K562 (cell line): ENCODE measurements around the gene TRIM14. TPM values are rescaled to one million over a fixed set of nuclear protein-coding genes. Genes with fewer than 3 reads are reported as not detected.

Experiments
- ATAC-seq: fragments of 200-7000 bp; cut with Tn5 transposase; 3 replicates; pipeline ENCODE4 v1.9.1; 2020; ENCODE audit warnings: moderate library complexity
- BruUV-seq: library from RNA; stranded (reverse); fragments of 400-500 nt; replicated peaks from 2 replicates; lab custom pipeline; 2021; lab: Mats Ljungman, UMichigan
- CTCF ChIA-PET: fragments of 300-600 bp; formaldehyde crosslinking; extraction: SDS; loops from one replicate; lab custom pipeline; 2021; ENCODE audit warnings: low intra/inter-chr PET ratio; lab: Yijun Ruan, JAX
- POLR2A ChIA-PET: fragments of 300-600, 350-650 bp; sonication (Branson Sonifier 250); formaldehyde crosslinking; extraction: SDS; loops from one replicate; lab custom pipeline; 2021; ENCODE audit warnings: antibody characterized with exemption, inconsistent platforms; lab: Yijun Ruan, JAX
- DNase-seq, 4 experiments: peaks; one replicate each; pipeline versions ENCODE4 v3.0.0 to v3.0.0-alpha.2; 2011 to 2018; ENCODE audit warnings: low spot score in 3 of 4, mixed read lengths in 3 of 4; ENCODE audit errors: extremely low read depth in 1 of 4
- FAIRE-seq: peaks from 2 replicates; lab custom pipeline; 2011; peaks lifted over from hg19 to GRCh38; lab: Jason Lieb, UNC
- H2AFZ ChIP-seq: 2 replicates; pipeline ENCODE4 v1.6.0; 2011; ENCODE audit warnings: low read depth, low read length, control low read depth, inconsistent platforms
- H3K27ac ChIP-seq: fragments of 200-600 bp; 3 replicates; pipeline ENCODE4 v1.8.0; 2011; ENCODE audit warnings: low read depth, mild to moderate bottlenecking, control low read depth, inconsistent platforms, low read length, moderate library complexity, mixed read lengths; ENCODE audit errors: extremely low read depth
- H3K27me3 ChIP-seq, 2 experiments: fragments of 300-600 bp in 1 of 2; 2 replicates in 1 of 2; 3 replicates in 1 of 2; pipeline versions ENCODE4 v1.6.0 to v1.8.0; 2011; ENCODE audit warnings: inconsistent platforms in 2 of 2, low read length in 2 of 2, mild to moderate bottlenecking in 1 of 2, mixed read lengths in 1 of 2, moderate library complexity in 1 of 2; ENCODE audit not compliant: control insufficient read depth in 2 of 2, insufficient read depth in 2 of 2
- H3K36me3 ChIP-seq: fragments of 300-600 bp; 3 replicates; pipeline ENCODE4 v1.8.0; 2011; ENCODE audit warnings: mild to moderate bottlenecking, low read length, inconsistent platforms; ENCODE audit not compliant: control insufficient read depth, insufficient read depth
- H3K4me1 ChIP-seq, 2 experiments: fragments of 200-600 bp in 1 of 2; replicated peaks in 1 of 2; 2 replicates in 1 of 2; 3 replicates in 1 of 2; pipeline versions ENCODE4 v1.5.1 to v1.8.0; 2011; ENCODE audit warnings: inconsistent platforms in 2 of 2, low read length in 2 of 2, mild to moderate bottlenecking in 1 of 2, mixed read lengths in 1 of 2, moderate library complexity in 1 of 2; ENCODE audit not compliant: control insufficient read depth in 2 of 2, insufficient read depth in 2 of 2
- H3K4me2 ChIP-seq: 2 replicates; pipeline ENCODE4 v1.6.1; 2011; ENCODE audit warnings: low read length, control low read depth, inconsistent platforms, mixed read lengths; ENCODE audit not compliant: insufficient read depth
- H3K4me3 ChIP-seq: fragments of 200-600 bp; sonication (generic), shearing (Covaris generic); 2 replicates; pipeline ENCODE4 v1.5.1; 2016; ENCODE audit warnings: control low read depth, inconsistent platforms
- H3K79me2 ChIP-seq: fragments of 200-600 bp; 3 replicates; pipeline ENCODE4 v1.8.0; 2011; ENCODE audit warnings: low read length, inconsistent platforms; ENCODE audit not compliant: control insufficient read depth, insufficient read depth
- H3K9ac ChIP-seq, 2 experiments: 2 replicates each; pipeline versions ENCODE4 v1.6.0 to v1.6.1; 2011; ENCODE audit warnings: low read depth in 2 of 2, low read length in 2 of 2, control low read depth in 1 of 2, inconsistent platforms in 1 of 2, mild to moderate bottlenecking in 1 of 2, mixed read lengths in 1 of 2; ENCODE audit not compliant: insufficient read depth in 1 of 2
- H3K9me1 ChIP-seq: one replicate; pipeline ENCODE4 v1.6.0; 2011; ENCODE audit warnings: inconsistent platforms, mild to moderate bottlenecking, low read length, moderate library complexity; ENCODE audit not compliant: control insufficient read depth, insufficient read depth
- H3K9me3 ChIP-seq: replicated peaks from 2 replicates; pipeline ENCODE4 v1.5.1; 2011; ENCODE audit warnings: low read depth, low read length, inconsistent platforms; ENCODE audit not compliant: control insufficient read depth, insufficient read depth
- H4K20me1 ChIP-seq: replicated peaks from 2 replicates; pipeline ENCODE4 v1.6.1; 2011; ENCODE audit warnings: low read length, inconsistent platforms, mixed read lengths; ENCODE audit not compliant: control insufficient read depth, insufficient read depth
- ASH1L ChIP-seq: fragments of 450-650 bp; IDR thresholded peaks from 2 replicates; pipeline ENCODE4 v1.6.1; 2018; ENCODE audit warnings: borderline replicate concordance, mild to moderate bottlenecking, low read depth; ENCODE audit not compliant: partially characterized antibody
- E2F6 ChIP-seq, 2 experiments: IDR thresholded peaks; 2 replicates each; pipeline ENCODE4 v1.6.1; 2011; ENCODE audit warnings: borderline replicate concordance in 1 of 2, control low read depth in 1 of 2, low read depth in 1 of 2, low read length in 1 of 2, mild to moderate bottlenecking in 1 of 2, mixed read lengths in 1 of 2, moderate library complexity in 1 of 2; ENCODE audit not compliant: insufficient read depth in 1 of 2, insufficient read length in 1 of 2, poor library complexity in 1 of 2, severe bottlenecking in 1 of 2; ENCODE audit errors: extremely low read depth in 1 of 2
- HMGN3 ChIP-seq: IDR thresholded peaks from 2 replicates; pipeline ENCODE4 v1.6.1; 2011; ENCODE audit warnings: borderline replicate concordance, low read depth, mild to moderate bottlenecking, mixed read lengths, low read length; ENCODE audit not compliant: insufficient read length; ENCODE audit errors: extremely low read depth
- ID3 ChIP-seq, 2 experiments: fragments of 250-450 bp in 1 of 2; fragments of 450-650 bp in 1 of 2; sonication (Bioruptor Pico) in 1 of 2; IDR thresholded peaks; 2 replicates each; pipeline versions ENCODE4 v1.6.1 to v1.8.0; 2016 to 2021; ENCODE audit warnings: mild to moderate bottlenecking in 2 of 2, moderate library complexity in 2 of 2, missing compliant biosample characterization in 1 of 2, missing genetic modification characterization in 1 of 2
- IFI16 ChIP-seq: fragments of 250-450 bp; sonication (Bioruptor Pico); IDR thresholded peaks from 2 replicates; pipeline ENCODE4 v2.1.2; 2022; ENCODE audit warnings: mild to moderate bottlenecking, inconsistent platforms
- ILK ChIP-seq: fragments of 450-650 bp; IDR thresholded peaks from 2 replicates; pipeline ENCODE4 v1.6.1; 2016; ENCODE audit warnings: missing genetic modification characterization, low read depth, mild to moderate bottlenecking, missing compliant biosample characterization, moderate library complexity, borderline replicate concordance
- L3MBTL2 ChIP-seq: fragments of 450-650 bp; IDR thresholded peaks from 2 replicates; pipeline ENCODE4 v1.6.1; 2016; ENCODE audit warnings: mild to moderate bottlenecking, moderate library complexity
- MAFF ChIP-seq: IDR thresholded peaks from 2 replicates; pipeline ENCODE4 v1.6.1; 2012; ENCODE audit warnings: low read length, improper control_type of control experiment
- OTX1 ChIP-seq: fragments of 450-650 bp; formaldehyde crosslinking; IDR thresholded peaks from 2 replicates; pipeline ENCODE4 v1.4.0; 2022; ENCODE audit warnings: mild to moderate bottlenecking
- RFX5 ChIP-seq: IDR thresholded peaks from 2 replicates; pipeline ENCODE4 v1.6.1; 2011; ENCODE audit warnings: low read depth, mild to moderate bottlenecking, improper control_type of control experiment, low read length
- RHOXF2B ChIP-seq: fragments of 250-450 bp; sonication (Bioruptor Pico); conservative IDR thresholded peaks from 2 replicates; pipeline ENCODE4 v1.5.1; 2021
- SMARCC2 ChIP-seq: fragments of 450-650 bp; IDR thresholded peaks from 2 replicates; pipeline ENCODE4 v1.6.1; 2017; ENCODE audit warnings: antibody characterized with exemption, moderate library complexity, mild to moderate bottlenecking, low read depth
- SRSF3 ChIP-seq: fragments of 200-400 bp; formaldehyde crosslinking; IDR thresholded peaks from 2 replicates; pipeline ENCODE4 v1.6.1; 2016; ENCODE audit warnings: mild to moderate bottlenecking, low read length, moderate library complexity; ENCODE audit not compliant: insufficient read depth
- SUPT5H ChIP-seq: fragments of 450-650 bp; IDR thresholded peaks from 2 replicates; pipeline ENCODE4 v1.6.1; 2016
- USF1 ChIP-seq: sonication (generic); formaldehyde crosslinking; IDR thresholded peaks from 2 replicates; pipeline ENCODE4 v1.9.0; 2022; ENCODE audit warnings: mild to moderate bottlenecking, missing genetic modification reagents
- ZKSCAN3 ChIP-seq: fragments of 250-450 bp; sonication (Bioruptor Pico); IDR thresholded peaks from 2 replicates; pipeline ENCODE4 v1.4.0; 2020
- ZNF134 ChIP-seq: fragments of 250-450 bp; sonication (Bioruptor Pico); conservative IDR thresholded peaks from 2 replicates; pipeline ENCODE4 v1.4.0; 2020
- WGBS: fragments of 100-300 bp; shearing (Covaris generic); methylation state at CpG from one replicate; pipeline ENCODE4 v1.1.6; 2016; ENCODE audit warnings: low coverage, mixed read lengths; ENCODE audit not compliant: insufficient coverage; ENCODE audit errors: missing lambda C conversion rate; 5-methylcytosine and 5-hydroxymethylcytosine counted together
- in situ Hi-C: fragments of 300-500 bp; cut with MboI; formaldehyde crosslinking; loops from 4 replicates; pipeline ENCODE4 v1.15.0; 2018; ENCODE audit warnings: inconsistent platforms, mixed read lengths
- intact Hi-C: fragments of 100-400 bp; cut with micrococcal nuclease; formaldehyde crosslinking; loops from 2 replicates; pipeline ENCODE4 v1.14.2; 2022
- polyA plus RNA-seq, 8 experiments: library from polyadenylated mRNA; depleted of rRNA in 4 of 8; stranded (reverse) in 5 of 8; unstranded in 3 of 8; fragments of >200 nt; fragmentation: Nextera tagmentation in 2 of 8; fragmentation: Illumina TruSeq in 1 of 8; extraction: Ambion mirVana in 2 of 8; extraction: Trizol in 1 of 8; gene quantifications; 2 replicates each; pipeline versions ENCODE4 v1.2.1 to v1.2.3, GENCODE V29; 2011 to 2014; ENCODE audit warnings: inconsistent platforms in 1 of 8, missing spikeins in 1 of 8
- total RNA-seq, 7 experiments: library from RNA; depleted of rRNA in 6 of 7; stranded (reverse); fragments of >200 nt in 6 of 7; fragmentation: Illumina TruSeq in 2 of 7; extraction: Trizol in 2 of 7; gene quantifications; 2 replicates each; pipeline versions ENCODE4 v1.2.1 to v1.2.3, GENCODE V29; 2011 to 2021; ENCODE audit warnings: low replicate concordance in 1 of 7

TRIM14 gene
- total and polyA plus RNA-seq, 9 of the 15 experiments (the other 6 are each of a cell fraction or from before 2014, with no cell fraction given), result 7.6 to 41.0 (median 17.9) TPM

GRCh38 chr9:98150164-98150563, 31.1 kb upstream of the TRIM14 start (continued):
- TF ChIP-seq SMARCC2 (no peak), ZNF134 (peak; percentile 61; the same call in 1 of the 2 replicates), HMGN3 (no peak), RHOXF2B (CRISPR knock-in tag) (no peak), E2F6 (IDR thresholded peaks at IDR 0.05; ENCODE audit: borderline replicate concordance in 1 of 2, extremely low read depth in 1 of 2, insufficient read depth in 1 of 2, insufficient read length in 1 of 2, low read depth in 1 of 2, low read length in 1 of 2, poor library complexity in 1 of 2, severe bottlenecking in 1 of 2) (peak in 1 of 2 experiments; percentile 46), OTX1 (CRISPR knock-in tag) (no peak), USF1 (CRISPR knock-in tag) (peak; percentile 50; the same call in 1 of the 2 replicates), L3MBTL2 (peak; percentile 36; the same call in 1 of the 2 replicates)

GRCh38 chr9:98149422-98149821, 30.4 kb upstream of the TRIM14 start:
- CTCF ChIA-PET, result no interaction called here
- H3K4me3 ChIP-seq, result no peak overlapping the region
- TF ChIP-seq IFI16 (CRISPR knock-in tag), result no peak
- no peak for TF ChIP-seq ILK (tag)
- TF ChIP-seq ASH1L, result no peak
- no peak for TF ChIP-seq ID3 (CRISPR knock-in tag; IDR thresholded peaks at IDR 0.05)
- no peak for TF ChIP-seq ID3 (tag; IDR thresholded peaks at IDR 0.05)
- no peak for TF ChIP-seq SRSF3
- TF ChIP-seq ZKSCAN3 (CRISPR knock-in tag), result no peak
- TF ChIP-seq SUPT5H, result no peak
- no peak for TF ChIP-seq MAFF
- no peak for TF ChIP-seq RFX5
- no peak for ATAC-seq
- intact Hi-C loops (no loop called here), in situ Hi-C loops (no loop called here)
- POLR2A ChIA-PET, result interaction anchor here (0.6 to 0.9 kb wide), 4 partner anchors 8 to 180 kb away, joined by 3 read pairs; no protein-coding TSS in a partner anchor
- 0 out of 5 replicates have a peak, but pooled peaks cover 0 to 2% of the 10 kb centered on the region in 2 experiments for H3K4me1 ChIP-seq
- peaks cover 23% of the 10 kb centered on the region; the same call in 2 of the 3 replicates for H3K36me3 ChIP-seq
- no peak overlapping the region for H3K4me2 ChIP-seq
- H4K20me1 ChIP-seq, result no peaks in the 10 kb centered on the region
- no peak overlapping the region for H2AFZ ChIP-seq
- WGBS, result 57% methylated on average over 3 of the region's 3 CpGs
- no peak overlapping the region for H3K27ac ChIP-seq
- peaks cover 4% of the 10 kb centered on the region for H3K9me1 ChIP-seq
- no peak overlapping the region for H3K9ac ChIP-seq
- no peaks in the 10 kb centered on the region for H3K79me2 ChIP-seq
- no peak for DNase-seq
- no peaks in the 10 kb centered on the region for H3K9me3 ChIP-seq
- no peaks in the 10 kb centered on the region for H3K27me3 ChIP-seq
- no peak for FAIRE-seq
- no TSS peak for BruUV-seq
